Activated B cell treated with CpG ODN at 0.5 μM for 24 hours (primary cell): Measurements from ENCODE around the gene RUSF1. TPM values are rescaled to one million over a fixed set of nuclear protein-coding genes. Genes with fewer than 3 reads are reported as not detected.

ENCODE experiments used
- ATAC-seq: fragments of 200-7000 bp; cut with Tn5 transposase; one replicate; pipeline ENCODE4 v1.10.0; 2021; ENCODE audit warnings: low read depth, mild to moderate bottlenecking, moderate library complexity
- CTCF ChIA-PET: fragments of 350-600 bp; sonication (Branson Sonifier 250); formaldehyde crosslinking; loops from one replicate; lab custom pipeline; 2021; ENCODE audit warnings: antibody characterized with exemption; lab: Charles Lee
- POLR2A ChIA-PET: fragments of 350-600 bp; sonication (Branson Sonifier 250); formaldehyde crosslinking; loops from one replicate; lab custom pipeline; 2021; ENCODE audit warnings: antibody characterized with exemption; lab: Charles Lee
- DNase-seq: peaks from one replicate; pipeline ENCODE4 v3.0.0; 2022
- H3K27ac Mint-ChIP-seq: one replicate; pipeline ENCODE4 v1.8.0; 2020; ENCODE audit warnings: mixed read lengths
- H3K27me3 Mint-ChIP-seq: one replicate; pipeline ENCODE4 v1.8.0; 2021; ENCODE audit warnings: mixed read lengths
- H3K36me3 Mint-ChIP-seq: one replicate; pipeline ENCODE4 v1.8.0; 2021; ENCODE audit warnings: low read depth, mixed read lengths
- H3K4me1 Mint-ChIP-seq: one replicate; pipeline ENCODE4 v1.8.0; 2021; ENCODE audit warnings: mixed read lengths
- H3K4me3 Mint-ChIP-seq: one replicate; pipeline ENCODE4 v1.8.0; 2020; ENCODE audit warnings: mild to moderate bottlenecking, mixed read lengths
- H3K9me3 Mint-ChIP-seq: one replicate; pipeline ENCODE4 v1.8.0; 2020; ENCODE audit warnings: mixed read lengths
- CTCF ChIP-seq: fragments of 200-600 bp; IDR thresholded peaks from one replicate; pipeline ENCODE4 v1.8.0; 2022; ENCODE audit warnings: antibody characterized with exemption, mild to moderate bottlenecking
- intact Hi-C: fragments of 100-400 bp; cut with micrococcal nuclease; formaldehyde crosslinking; loops from one replicate; pipeline ENCODE4 v1.15.1; 2024
- total RNA-seq: library from RNA; stranded (reverse); gene quantifications from 2 replicates; pipeline ENCODE4 v1.2.3, GENCODE V29; 2022

RUSF1 gene
- total RNA-seq, 1 donor from 2014 or later, result 59.7 TPM

DNA sequence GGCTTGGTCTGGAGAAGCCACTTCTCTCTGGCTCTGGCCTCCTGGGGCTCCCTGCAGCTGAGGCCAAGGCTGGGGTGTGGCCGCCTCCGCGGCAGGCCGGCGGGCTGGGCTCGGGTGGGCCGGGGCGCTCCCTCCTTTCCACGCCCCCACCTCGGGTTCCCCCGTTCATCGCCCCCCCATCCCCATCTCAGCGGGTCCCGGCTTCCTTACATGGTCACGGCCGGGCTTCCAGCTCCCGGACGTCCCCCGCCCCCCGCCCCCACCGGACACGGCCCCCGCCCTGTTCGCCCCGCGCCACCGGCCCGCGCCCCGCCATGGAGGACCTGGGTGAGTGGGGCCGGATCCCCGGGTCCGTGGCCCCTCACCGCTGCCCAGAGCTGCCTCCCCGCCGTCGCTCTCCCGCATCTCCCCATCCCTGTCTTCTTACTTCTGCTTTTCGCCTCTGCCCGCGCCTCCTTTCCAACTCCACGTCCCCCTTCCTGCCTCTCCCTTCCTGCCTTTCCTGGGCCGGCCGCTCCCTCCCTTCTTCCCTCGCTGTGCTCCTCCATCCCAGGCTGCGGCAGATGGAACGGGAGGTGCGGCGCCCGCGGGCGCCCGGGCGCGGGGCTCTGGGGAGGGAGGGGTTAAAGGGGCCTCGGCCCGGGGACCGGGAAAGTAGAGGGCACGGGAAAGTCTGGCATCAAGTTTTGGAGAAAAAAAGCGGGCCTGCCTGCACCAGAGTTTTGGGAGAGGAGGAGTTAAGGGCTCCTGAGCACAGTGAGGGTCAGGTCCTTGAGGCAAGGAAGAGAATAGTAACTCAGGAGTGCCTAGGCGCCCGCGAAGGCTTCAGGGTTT, 36.1 kb downstream of the RUSF1 start, which contains the start of gene TGFB1I1:
Gene TGFB1I1, plus strand, starts transcription at position 278 of the 834 bp plus-strand sequence. Its CDS starts 37 bp downstream, at position 315.
- peak within 1 kb of the TSS; percentile 78 for H3K4me3 Mint-ChIP-seq
- CTCF ChIA-PET, result interaction anchor here (1.1 kb wide), 1 partner anchor 11 kb away, joined by 3 read pairs; no protein-coding TSS in a partner anchor
- H3K27ac Mint-ChIP-seq, result peak within 1 kb of the TSS; percentile 50
- no peaks in the 10 kb centered on the region for H3K27me3 Mint-ChIP-seq
- H3K36me3 Mint-ChIP-seq, result peaks cover 3% of the 10 kb centered on the region
- POLR2A ChIA-PET, result interaction anchor here (2.0 kb wide), 1 partner anchor 12 kb away, joined by 16 read pairs; the partner anchor contains the start of gene ARMC5
- no peak for TF ChIP-seq CTCF
- peaks cover 46% of the 10 kb centered on the region for H3K4me1 Mint-ChIP-seq
- H3K9me3 Mint-ChIP-seq, result no peaks in the 10 kb centered on the region
- ATAC-seq (peak; percentile 27), DNase-seq (no peak)
- intact Hi-C loops, result loop anchor here (2.0 kb wide), 1 partner anchor 15 kb away; no protein-coding TSS in a partner anchor

- no peak for ATAC-seq
- ChIA-PET CTCF (interaction anchor here (1.1 kb wide), 1 partner anchor 11 kb away, joined by 3 read pairs; no protein-coding TSS in a partner anchor), POLR2A (interaction anchor here (2.0 kb wide), 1 partner anchor 12 kb away, joined by 16 read pairs; the partner anchor contains the start of gene ARMC5)
- Mint-ChIP-seq H3K36me3 (peaks cover 8% of the 10 kb centered on the region), H3K27ac (no peak overlapping the region), H3K4me1 (peaks cover 47% of the 10 kb centered on the region), H3K27me3 (no peaks in the 10 kb centered on the region), H3K4me3 (peak overlapping the region; percentile 38), H3K9me3 (no peaks in the 10 kb centered on the region)
- TF ChIP-seq CTCF, result no peak
- no peak for DNase-seq
- intact Hi-C loops, result no loop called here
Observed at GRCh38 chr16:31471241-31471874, 36.8 kb downstream of the RUSF1 start.

DNA sequence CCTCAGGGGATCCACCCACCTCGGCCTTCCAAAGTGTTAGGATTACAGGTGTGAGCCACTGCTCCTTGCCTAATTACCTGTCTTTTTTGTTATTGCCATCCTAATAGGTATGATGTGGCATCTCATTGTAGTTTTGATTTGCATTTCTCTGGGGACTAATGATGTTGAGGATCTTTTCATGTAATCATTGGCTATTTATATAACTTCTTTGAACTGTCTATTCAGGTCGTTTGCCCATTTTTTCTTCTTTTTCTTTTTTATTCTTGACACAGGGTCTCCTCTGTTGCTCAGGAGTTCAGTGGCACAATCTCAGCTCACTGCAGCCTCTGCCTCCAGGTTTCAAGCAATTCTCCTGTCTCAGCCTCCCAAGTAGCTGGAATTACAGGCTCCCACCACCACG, 37.6 kb downstream of the RUSF1 start:
- H3K27me3 Mint-ChIP-seq, result no peaks in the 10 kb centered on the region
- POLR2A ChIA-PET, result interaction anchor here (0.8 to 2.0 kb wide), 2 partner anchors 8 to 11 kb away, joined by 3 to 16 read pairs; partner anchors contain the start of gene ARMC5
- intact Hi-C loops, result no loop called here
- H3K27ac Mint-ChIP-seq, result no peak overlapping the region
- ATAC-seq, result no peak
- peaks cover 46% of the 10 kb centered on the region for H3K4me1 Mint-ChIP-seq
- no peaks in the 10 kb centered on the region for H3K9me3 Mint-ChIP-seq
- CTCF ChIA-PET, result interaction anchor here (1.1 kb wide), 1 partner anchor 10 kb away, joined by 3 read pairs; no protein-coding TSS in a partner anchor
- DNase-seq, result no peak
- H3K36me3 Mint-ChIP-seq, result peaks cover 10% of the 10 kb centered on the region
- no peak for TF ChIP-seq CTCF
- no peak overlapping the region for H3K4me3 Mint-ChIP-seq

GRCh38 chr16:31467858-31468257, 40.3 kb downstream of the RUSF1 start:
- CTCF ChIA-PET, result interaction anchor here (0.7 kb wide), 1 partner anchor 202 kb away, joined by 4 read pairs; no protein-coding TSS in a partner anchor
- no peak for TF ChIP-seq CTCF
- Mint-ChIP-seq H3K4me3 (no peak overlapping the region), H3K4me1 (peaks cover 42% of the 10 kb centered on the region), H3K36me3 (peaks cover 28% of the 10 kb centered on the region), H3K27ac (no peak overlapping the region), H3K9me3 (no peaks in the 10 kb centered on the region), H3K27me3 (no peaks in the 10 kb centered on the region)
- DNase-seq (no peak), ATAC-seq (no peak)
- POLR2A ChIA-PET, result interaction anchor here (0.6 to 2.2 kb wide), 2 partner anchors 9 to 288 kb away, joined by 3 to 16 read pairs; partner anchors contain the start of genes ARMC5 and FUS
- intact Hi-C loops, result no loop called here
